H1 (cell line): Measurements from ENCODE around the gene SERPINB8. TPM values are rescaled to one million over a fixed set of nuclear protein-coding genes. Genes with fewer than 3 reads are reported as not detected.

Experiments
- CTCF ChIA-PET: fragments of 300-600 bp; sonication (Branson Sonifier 250); formaldehyde crosslinking; loops from one replicate; lab custom pipeline; 2021; ENCODE audit not compliant: partially characterized antibody; lab: Charles Lee
- POLR2A ChIA-PET: fragments of 300-600 bp; sonication (Branson Sonifier 250); formaldehyde crosslinking; loops from one replicate; lab custom pipeline; 2021; ENCODE audit warnings: inconsistent platforms; ENCODE audit not compliant: partially characterized antibody; lab: Charles Lee
- DNase-seq, 2 experiments: peaks; one replicate each; pipeline versions ENCODE4 v3.0.0 to v3.0.0-alpha.2; 2010 to 2022; ENCODE audit warnings: low spot score in 2 of 2, low read depth in 1 of 2, mixed read lengths in 1 of 2
- FAIRE-seq: peaks from 2 replicates; lab custom pipeline; 2011; peaks lifted over from hg19 to GRCh38; lab: Jason Lieb, UNC
- H2AFZ ChIP-seq: 2 replicates; pipeline ENCODE4 v1.8.1; 2012; ENCODE audit warnings: low read length, inconsistent platforms
- H2AK5ac ChIP-seq: 2 replicates; pipeline ENCODE4 v1.6.1; 2013; ENCODE audit warnings: low read depth, low read length
- H2BK120ac ChIP-seq: replicated peaks from 2 replicates; pipeline ENCODE3; 2013; ENCODE audit warnings: low read depth, low read length, inconsistent platforms
- H2BK12ac ChIP-seq: 2 replicates; pipeline ENCODE4 v1.6.1; 2013; ENCODE audit warnings: low read depth, low read length
- H2BK15ac ChIP-seq: 2 replicates; pipeline ENCODE4 v1.6.1; 2013; ENCODE audit warnings: low read length
- H2BK20ac ChIP-seq: 2 replicates; pipeline ENCODE4 v1.6.1; 2013; ENCODE audit warnings: low read length
- H2BK5ac ChIP-seq: 2 replicates; pipeline ENCODE4 v1.6.1; 2013; ENCODE audit warnings: low read depth, low read length
- H3K14ac ChIP-seq: 2 replicates; pipeline ENCODE4 v1.6.1; 2013; ENCODE audit warnings: inconsistent platforms; ENCODE audit not compliant: insufficient read length
- H3K18ac ChIP-seq: 2 replicates; pipeline ENCODE4 v1.6.1; 2013; ENCODE audit warnings: low read length; ENCODE audit errors: extremely low read depth
- H3K23ac ChIP-seq: 2 replicates; pipeline ENCODE4 v1.6.1; 2013; ENCODE audit warnings: inconsistent platforms; ENCODE audit not compliant: insufficient read length
- H3K23me2 ChIP-seq: 2 replicates; pipeline ENCODE4 v1.6.1; 2013; ENCODE audit warnings: low read depth, low read length
- H3K27ac ChIP-seq: 2 replicates; pipeline ENCODE4 v1.6.1; 2011; ENCODE audit warnings: low read depth, low read length, inconsistent platforms
- H3K27me3 ChIP-seq, 4 experiments: replicated peaks in 1 of 4; 1 replicate in 1 of 4; 2 replicates in 3 of 4; pipeline versions ENCODE4 v1.6.1 to v1.8.1; 2011 to 2013; ENCODE audit warnings: low read length in 3 of 4, mild to moderate bottlenecking in 3 of 4, inconsistent platforms in 2 of 4, mixed read lengths in 2 of 4, moderate library complexity in 1 of 4; ENCODE audit not compliant: control insufficient read depth in 3 of 4, insufficient read depth in 3 of 4; ENCODE audit errors: extremely low read depth in 1 of 4
- H3K36me3 ChIP-seq, 4 experiments: 2 replicates each; pipeline versions ENCODE4 v1.6.1 to v1.8.1; 2011 to 2013; ENCODE audit warnings: mild to moderate bottlenecking in 4 of 4, low read length in 3 of 4, moderate library complexity in 2 of 4, control low read depth in 1 of 4, inconsistent platforms in 1 of 4; ENCODE audit not compliant: insufficient read depth in 4 of 4, control insufficient read depth in 2 of 4
- H3K4ac ChIP-seq: replicated peaks from 2 replicates; pipeline ENCODE3; 2013; ENCODE audit warnings: low read length, low read depth, mixed read lengths, inconsistent platforms; ENCODE audit not compliant: insufficient read length
- H3K4me1 ChIP-seq, 4 experiments: replicated peaks in 1 of 4; 1 replicate in 1 of 4; 2 replicates in 3 of 4; pipeline versions ENCODE4 v1.6.1 to v1.8.1; 2011 to 2013; ENCODE audit warnings: low read length in 3 of 4, inconsistent platforms in 2 of 4, mixed read lengths in 1 of 4; ENCODE audit not compliant: insufficient read depth in 4 of 4, control insufficient read depth in 3 of 4
- H3K4me2 ChIP-seq, 2 experiments: 2 replicates each; pipeline versions ENCODE4 v1.6.1 to v1.8.1; 2011 to 2013; ENCODE audit warnings: low read depth in 2 of 2, low read length in 2 of 2, control low read depth in 1 of 2, inconsistent platforms in 1 of 2, mild to moderate bottlenecking in 1 of 2; ENCODE audit not compliant: insufficient read depth in 1 of 2
- H3K4me3 ChIP-seq, 4 experiments: fragments of 200-600, 300-600 bp in 1 of 4; sonication (generic), shearing (Covaris generic), sonication (Bioruptor Twin) in 1 of 4; 2 replicates each; pipeline versions ENCODE4 v1.5.1 to v1.8.1; 2011 to 2016; ENCODE audit warnings: low read length in 4 of 4, low read depth in 3 of 4, control low read depth in 2 of 4, inconsistent platforms in 2 of 4, mild to moderate bottlenecking in 2 of 4, mixed read lengths in 1 of 4, moderate library complexity in 1 of 4; ENCODE audit not compliant: insufficient read depth in 2 of 4; ENCODE audit errors: extremely low read depth in 1 of 4
- H3K56ac ChIP-seq: replicated peaks from 2 replicates; pipeline ENCODE3; 2013; ENCODE audit warnings: low read depth, mild to moderate bottlenecking, mixed read lengths, low read length, inconsistent platforms; ENCODE audit not compliant: insufficient read length
- H3K79me1 ChIP-seq: 2 replicates; pipeline ENCODE4 v1.6.1; 2013; ENCODE audit warnings: low read depth, low read length, control low read depth
- H3K79me2 ChIP-seq, 2 experiments: 2 replicates each; pipeline versions ENCODE4 v1.6.1 to v1.8.1; 2012 to 2013; ENCODE audit warnings: low read length in 2 of 2, mild to moderate bottlenecking in 2 of 2, inconsistent platforms in 1 of 2; ENCODE audit not compliant: insufficient read depth in 2 of 2, control insufficient read depth in 1 of 2
- H3K9ac ChIP-seq, 4 experiments: replicated peaks in 1 of 4; 1 replicate in 1 of 4; 2 replicates in 3 of 4; pipeline versions ENCODE4 v1.6.1 to v1.8.1; 2011 to 2013; ENCODE audit warnings: low read depth in 3 of 4, low read length in 3 of 4, control low read depth in 2 of 4, mild to moderate bottlenecking in 2 of 4, moderate library complexity in 2 of 4, inconsistent platforms in 1 of 4; ENCODE audit errors: extremely low read depth in 1 of 4
- H3K9me3 ChIP-seq, 2 experiments: 2 replicates each; pipeline versions ENCODE4 v1.6.1 to v1.8.1; 2012 to 2013; ENCODE audit warnings: mild to moderate bottlenecking in 2 of 2, moderate library complexity in 2 of 2, control low read depth in 1 of 2, inconsistent platforms in 1 of 2, low read depth in 1 of 2, low read length in 1 of 2, mixed read lengths in 1 of 2; ENCODE audit not compliant: insufficient read depth in 2 of 2
- H4K20me1 ChIP-seq, 2 experiments: replicated peaks in 1 of 2; 2 replicates each; pipeline versions ENCODE3 to v1.8.1; 2011 to 2013; ENCODE audit warnings: inconsistent platforms in 2 of 2, low read length in 2 of 2, mild to moderate bottlenecking in 1 of 2; ENCODE audit not compliant: insufficient read depth in 2 of 2, control insufficient read depth in 1 of 2
- H4K5ac ChIP-seq: 2 replicates; pipeline ENCODE4 v1.6.1; 2013; ENCODE audit warnings: low read length, low read depth, mixed read lengths, inconsistent platforms; ENCODE audit not compliant: insufficient read length
- H4K8ac ChIP-seq: 2 replicates; pipeline ENCODE4 v1.8.0; 2013; ENCODE audit warnings: mild to moderate bottlenecking, moderate library complexity, low read length, inconsistent platforms; ENCODE audit not compliant: insufficient read depth; ENCODE audit errors: extremely low read depth
- H4K91ac ChIP-seq: replicated peaks from 2 replicates; pipeline ENCODE3; 2013; ENCODE audit warnings: low read length, mixed read lengths, inconsistent platforms; ENCODE audit not compliant: insufficient read length
- CTCF ChIP-seq, 3 experiments: IDR thresholded peaks; 1 replicate in 2 of 3; 2 replicates in 1 of 3; pipeline versions ENCODE4 v1.5.1 to v1.6.1; 2011; ENCODE audit warnings: low read length in 3 of 3, mild to moderate bottlenecking in 3 of 3, inconsistent platforms in 2 of 3, low read depth in 1 of 3, moderate library complexity in 1 of 3; ENCODE audit not compliant: insufficient read depth in 1 of 3; ENCODE audit errors: control extremely low read depth in 1 of 3
- POU5F1 ChIP-seq: IDR thresholded peaks from 2 replicates; pipeline ENCODE4 v1.6.1; 2011; ENCODE audit warnings: low read depth, mild to moderate bottlenecking, low read length, moderate library complexity
- RAD21 ChIP-seq, 2 experiments: IDR thresholded peaks in 1 of 2; conservative IDR thresholded peaks in 1 of 2; 2 replicates each; pipeline ENCODE4 v1.6.1; 2011; ENCODE audit warnings: low read depth in 2 of 2, low read length in 2 of 2, improper control_type of control experiment in 1 of 2, inconsistent platforms in 1 of 2, mild to moderate bottlenecking in 1 of 2, moderate library complexity in 1 of 2
- WGBS, 2 experiments: shearing (Covaris generic) in 1 of 2; methylation state at CpG; one replicate each; pipeline versions ENCODE4 v1.1.6 to v1.1.7; 2013 to 2015; ENCODE audit warnings: low lambda C conversion rate in 2 of 2, mixed read lengths in 2 of 2, inconsistent platforms in 1 of 2, low coverage in 1 of 2, missing lambda C conversion rate in 1 of 2; ENCODE audit not compliant: insufficient replicate concordance in 2 of 2, insufficient coverage in 1 of 2, insufficient read length in 1 of 2; ENCODE audit errors: extremely low coverage in 1 of 2, missing lambda C conversion rate in 1 of 2; 5-methylcytosine and 5-hydroxymethylcytosine counted together
- polyA plus RNA-seq, 7 experiments: library from polyadenylated mRNA; depleted of rRNA in 3 of 7; stranded (reverse) in 5 of 7; unstranded in 2 of 7; fragments of >200 nt in 5 of 7; fragments of 200-250 nt in 2 of 7; gene quantifications; 1 replicate in 5 of 7; 2 replicates in 1 of 7; 4 replicates in 1 of 7; pipeline versions ENCODE4 v1.2.1 to v1.2.3, GENCODE V29; 2011 to 2013; ENCODE audit warnings: missing spikeins in 2 of 7, mixed read lengths in 2 of 7
- total RNA-seq: library from RNA; stranded (reverse); fragmentation: NEBNext Ultra II Directional; extraction: Animal tissue kit (Norgen Biotek cat#: 25700); gene quantifications from 2 replicates; pipeline ENCODE4 v1.2.1, GENCODE V29; 2021

The SERPINB8 gene
- total and polyA plus RNA-seq, 2 of the 8 experiments (the other 6 are each of a cell fraction or from before 2014, with no cell fraction given) = 0.42 to 1.2 TPM

DNA sequence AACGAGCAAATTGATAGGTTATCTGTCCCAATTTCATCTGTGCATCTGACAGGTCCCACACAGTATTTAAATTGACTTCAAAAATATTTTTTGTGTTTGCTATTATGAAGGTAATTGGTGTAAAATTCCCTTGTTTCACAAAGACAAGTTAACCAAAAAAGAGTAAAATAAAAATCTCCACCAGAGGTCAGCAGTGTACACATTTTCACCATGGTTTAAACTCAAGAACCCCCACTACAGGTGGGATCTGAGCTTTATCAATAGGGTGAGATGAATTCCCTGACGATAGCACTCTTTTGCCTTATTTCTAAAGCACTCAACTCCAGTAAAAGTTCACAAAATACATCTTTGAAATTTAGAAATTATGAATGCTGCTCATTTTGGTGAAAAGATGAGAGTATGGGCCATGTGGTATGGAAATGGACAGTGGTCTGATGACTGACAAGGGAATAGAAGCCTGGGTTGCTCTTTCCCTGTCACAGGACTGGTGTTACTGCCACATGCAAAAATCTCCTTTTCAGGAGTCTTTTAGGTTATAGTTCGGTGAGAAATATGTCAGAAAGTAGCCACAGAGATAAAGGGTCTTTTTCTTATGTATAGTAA lies 68.0 kb downstream of the SERPINB8 start:
- Histone ChIP-seq H3K56ac (no peak overlapping the region), H2AFZ (0 out of 2 replicates have a peak overlapping the region, but pooled peaks have one; percentile 68)
- FAIRE-seq = peak; percentile 85

More for the DNA sequence above, 68.0 kb downstream of the SERPINB8 start:
- Histone ChIP-seq H3K14ac (no peak overlapping the region), H3K79me2 (no peaks in the 10 kb centered on the region), H3K79me1 (no peaks in the 10 kb centered on the region), H2AK5ac (no peak overlapping the region), H4K91ac (no peak overlapping the region), H3K27me3 (no peaks in the 10 kb centered on the region), H3K4me2 (no peak overlapping the region), H3K4ac (no peak overlapping the region), H4K20me1 (no peaks in the 10 kb centered on the region), H3K36me3 (0 out of 8 replicates have a peak, but pooled peaks cover 0 to 4% (median 0%) of the 10 kb centered on the region in 4 experiments), H3K27ac (no peak overlapping the region), H3K4me3 (no peak overlapping the region), H3K9me3 (peaks cover 7 to 15% of the 10 kb centered on the region in 2 experiments; a peak in 3 of 4 replicates), H2BK120ac (no peak overlapping the region), H4K5ac (no peak overlapping the region), H4K8ac (no peak overlapping the region), H3K4me1 (no peaks in the 10 kb centered on the region), H2BK20ac (no peak overlapping the region), H2BK15ac (no peak overlapping the region), H3K23me2 (no peaks in the 10 kb centered on the region), H3K23ac (no peak overlapping the region), H3K18ac (no peak overlapping the region), H3K9ac (no peak overlapping the region), H2BK12ac (no peak overlapping the region), H2BK5ac (no peak overlapping the region)
- 34% methylated on average over 3 of the region's 3 CpGs; no CpG with 5 or more reads in 1 of the 2 experiments for WGBS, 2 experiments
- TF ChIP-seq POU5F1 (no peak), CTCF (IDR thresholded peaks at IDR 0.05; ENCODE audit: control extremely low read depth in 1 of 3, insufficient read depth in 1 of 3, low read depth in 1 of 3, low read length in 3 of 3) (peak in 2 of 3 experiments; percentile 48 to 89; a peak in 3 of 4 replicates), RAD21 (IDR thresholded peaks at IDR 0.05 in 1 of 2, conservative IDR thresholded peaks at IDR 0.05 in 1 of 2; ENCODE audit: low read depth in 2 of 2, low read length in 2 of 2) (peak; percentile 80 to 81)
- CTCF ChIA-PET = interaction anchor here (0.6 to 2.5 kb wide), 37 partner anchors 11 to 1518 kb away, joined by 3 to 12 read pairs (median 4); no protein-coding TSS in a partner anchor
- no peak for DNase-seq
- POLR2A ChIA-PET = no interaction called here
